AG04449 (cell line): ENCODE data around the gene USP32.

Experiments used
- CTCF ChIA-PET: fragments of 350-600 bp; formaldehyde crosslinking; extraction: SDS; loops from one replicate; lab custom pipeline; 2021; ENCODE audit warnings: antibody characterized with exemption; lab: Yijun Ruan, JAX
- POLR2A ChIA-PET: fragments of 400-600, 350-600 bp; formaldehyde crosslinking; extraction: SDS; loops from one replicate; lab custom pipeline; 2020; ENCODE audit warnings: antibody characterized with exemption, inconsistent platforms; lab: Yijun Ruan, JAX
- DNase-seq: peaks from one replicate; pipeline ENCODE4 v3.0.0-alpha.2; 2010; ENCODE audit warnings: low read depth, low spot score
- H3K4me3 ChIP-seq: 2 replicates; pipeline ENCODE4 v1.5.1; 2011; ENCODE audit warnings: low read depth, mild to moderate bottlenecking, control low read depth, low read length
- CTCF ChIP-seq: IDR thresholded peaks from one replicate; pipeline ENCODE4 v1.5.1; 2011; ENCODE audit warnings: mild to moderate bottlenecking, moderate library complexity, low read length, control low read depth, inconsistent platforms; ENCODE audit not compliant: insufficient read depth; ENCODE audit errors: missing control alignments

The USP32 gene

GRCh38 chr17:60260540-60260939, 131.4 kb downstream of the USP32 start:
- no peak for TF ChIP-seq CTCF
- CTCF ChIA-PET: interaction anchor here (1.7 kb wide), 1 partner anchor 29 kb away, joined by 3 read pairs; no protein-coding TSS in a partner anchor
- DNase-seq: no peak
- POLR2A ChIA-PET: no interaction called here
- H3K4me3 ChIP-seq: no peak overlapping the region

- TF ChIP-seq CTCF: no peak
- CTCF ChIA-PET: interaction anchor here (1.7 kb wide), 1 partner anchor 27 kb away, joined by 10 read pairs; no protein-coding TSS in a partner anchor
- POLR2A ChIA-PET: no interaction called here
- H3K4me3 ChIP-seq: no peak overlapping the region
- DNase-seq: no peak
Measured at GRCh38 chr17:60258313-60258712, 133.6 kb downstream of the USP32 start.

- ChIA-PET POLR2A (no interaction called here), CTCF (interaction anchor here (1.3 kb wide), 1 partner anchor 25 kb away, joined by 5 read pairs; no protein-coding TSS in a partner anchor)
- DNase-seq: no peak
- no peak for TF ChIP-seq CTCF
- no peak overlapping the region for H3K4me3 ChIP-seq
Measured at GRCh38 chr17:60256174-60256573, 135.8 kb downstream of the USP32 start.

GRCh38 chr17:60253048-60253447, 138.9 kb downstream of the USP32 start:
- no peak overlapping the region for H3K4me3 ChIP-seq
- CTCF ChIA-PET: no interaction called here
- no peak for DNase-seq
- TF ChIP-seq CTCF: no peak
- POLR2A ChIA-PET: no interaction called here

GRCh38 chr17:60252459-60252858, 139.5 kb downstream of the USP32 start:
- H3K4me3 ChIP-seq: no peak overlapping the region
- CTCF ChIA-PET: interaction anchor here (1.3 kb wide), 1 partner anchor 21 kb away, joined by 5 read pairs; no protein-coding TSS in a partner anchor
- TF ChIP-seq CTCF: no peak
- DNase-seq: no peak
- POLR2A ChIA-PET: no interaction called here

GRCh38 chr17:60249290-60249826, 142.6 kb downstream of the USP32 start:
- H3K4me3 ChIP-seq: no peak overlapping the region
- CTCF ChIA-PET: interaction anchor here (2.2 kb wide), 1 partner anchor 18 kb away, joined by 6 read pairs; no protein-coding TSS in a partner anchor
- DNase-seq: no peak
- TF ChIP-seq CTCF: no peak
- POLR2A ChIA-PET: no interaction called here
